Tibial nerve (tissue), 4 donors: ENCODE results near the gene TBC1D22B. TPM values are rescaled to one million over a fixed set of nuclear protein-coding genes. Genes with fewer than 3 reads are reported as not detected.
A peak's percentile ranks its signal among the peaks of the same experiment; 100 is the strongest.

Experiments
- DNase-seq, 2 donors: peaks; one replicate each; pipeline ENCODE4 v3.0.0-alpha.2; 2019; ENCODE audit warnings: low spot score in 2 of 2
- H3K27ac ChIP-seq, 4 donors: fragments of 200-600 bp; sonication (generic) in 3 of 4; one replicate each; pipeline ENCODE4 v1.5.1; 2017 to 2019; ENCODE audit warnings: mild to moderate bottlenecking in 1 of 4
- H3K27me3 ChIP-seq, 2 donors: fragments of 200-600 bp; sonication (generic) in 1 of 2; one replicate each; pipeline versions ENCODE4 v1.5.1 to v1.6.0; 2017 to 2019
- H3K36me3 ChIP-seq, 3 donors: fragments of 200-600 bp; sonication (generic); one replicate each; pipeline ENCODE4 v1.5.1; 2018 to 2019
- H3K4me1 ChIP-seq, 4 donors: fragments of 200-600 bp; sonication (generic) in 3 of 4; one replicate each; pipeline ENCODE4 v1.5.1; 2017 to 2019
- H3K4me3 ChIP-seq, 4 donors: fragments of 200-600 bp; sonication (generic) in 3 of 4; one replicate each; pipeline ENCODE4 v1.5.1; 2017 to 2019; ENCODE audit warnings: mild to moderate bottlenecking in 1 of 4, moderate library complexity in 1 of 4
- H3K9me3 ChIP-seq, 4 donors: fragments of 200-600 bp; sonication (generic) in 3 of 4; one replicate each; pipeline ENCODE4 v1.5.1; 2017 to 2019
- CTCF ChIP-seq, 5 experiments: fragments of 200-600 bp in 3 of 5; fragments of 450-650 bp in 2 of 5; sonication (generic) in 3 of 5; IDR thresholded peaks; one replicate each; pipeline ENCODE4 v1.5.1; 2016 to 2019; ENCODE audit warnings: antibody characterized with exemption in 5 of 5, mild to moderate bottlenecking in 3 of 5, moderate library complexity in 2 of 5
- EP300 ChIP-seq, 2 donors: sonication (generic); formaldehyde crosslinking; IDR thresholded peaks; one replicate each; pipeline ENCODE4 v1.6.1; 2017; ENCODE audit warnings: antibody characterized with exemption in 2 of 2, mild to moderate bottlenecking in 1 of 2
- POLR2A ChIP-seq, 2 donors: fragments of 450-650 bp; IDR thresholded peaks; one replicate each; pipeline ENCODE4 v1.6.1; 2017; ENCODE audit warnings: antibody characterized with exemption in 2 of 2, mild to moderate bottlenecking in 2 of 2, moderate library complexity in 2 of 2
- WGBS, 2 donors: methylation state at CpG; one replicate each; pipeline ENCODE4 v1.1.5; 2018; 5-methylcytosine and 5-hydroxymethylcytosine counted together
- total RNA-seq, 4 donors: library from RNA; depleted of rRNA; stranded (reverse); fragments of >200 nt; gene quantifications; one replicate each; pipeline ENCODE4 v1.1.0, GENCODE V29; 2016

The TBC1D22B gene
- total RNA-seq, 4 donors from 2014 or later, result 5.1 to 9.4 (median 7.7) TPM

GRCh38 chr6:37222125-37222967 lies 35.2 kb upstream of the TBC1D22B start:
- WGBS, 2 donors, result 1 to 2% methylated on average over 25 to 39 of the region's 39 CpGs
- Histone ChIP-seq H3K27ac (peak overlapping the region in 1 of 4 donors; percentile 7), H3K4me3 (peak overlapping the region; percentile 34 to 65 (median 44)), H3K4me1 (peaks cover 0 to 14% (median 4%) of the 10 kb centered on the region in 4 donors), H3K27me3 (peaks cover 0 to 7% of the 10 kb centered on the region in 2 donors), H3K9me3 (no peaks in the 10 kb centered on the region), H3K36me3 (no peaks in the 10 kb centered on the region)
- DNase-seq, result no peak
- TF ChIP-seq POLR2A (IDR thresholded peaks at IDR 0.05), result no peak
- TF ChIP-seq EP300 (IDR thresholded peaks at IDR 0.05), result no peak
- no peak for TF ChIP-seq CTCF (IDR thresholded peaks at IDR 0.05)

GRCh38 chr6:37222992-37223391 lies 34.6 kb upstream of the TBC1D22B start:
- Histone ChIP-seq H3K4me1 (peaks cover 0 to 14% (median 4%) of the 10 kb centered on the region in 4 donors), H3K36me3 (no peaks in the 10 kb centered on the region), H3K27ac (no peak overlapping the region), H3K9me3 (no peaks in the 10 kb centered on the region), H3K4me3 (peak overlapping the region in 3 of 4 donors; percentile 34 to 65 (median 51)), H3K27me3 (peaks cover 0 to 7% of the 10 kb centered on the region in 2 donors)
- DNase-seq, result no peak
- TF ChIP-seq EP300 (IDR thresholded peaks at IDR 0.05) (no peak), POLR2A (IDR thresholded peaks at IDR 0.05) (no peak), CTCF (IDR thresholded peaks at IDR 0.05) (no peak)

GRCh38 chr6:37225350-37226169 lies 32.0 kb upstream of the TBC1D22B start:
- 71 to 73% methylated on average over 5 of the region's 5 CpGs for WGBS, 2 donors
- no peak for DNase-seq
- no peaks in the 10 kb centered on the region for H3K9me3 ChIP-seq
- TF ChIP-seq POLR2A (IDR thresholded peaks at IDR 0.05) (no peak), CTCF (IDR thresholded peaks at IDR 0.05) (no peak), EP300 (IDR thresholded peaks at IDR 0.05) (no peak)
- peaks cover 0 to 7% of the 10 kb centered on the region in 2 donors for H3K27me3 ChIP-seq
- H3K27ac ChIP-seq, result no peak overlapping the region
- no peaks in the 10 kb centered on the region for H3K36me3 ChIP-seq
- peaks cover 0 to 14% (median 4%) of the 10 kb centered on the region in 4 donors for H3K4me1 ChIP-seq
- H3K4me3 ChIP-seq, result no peak overlapping the region

- Histone ChIP-seq H3K36me3 (no peaks in the 10 kb centered on the region), H3K4me1 (no peaks in the 10 kb centered on the region), H3K9me3 (no peaks in the 10 kb centered on the region), H3K4me3 (no peak overlapping the region), H3K27me3 (no peaks in the 10 kb centered on the region), H3K27ac (no peak overlapping the region)
- no peak for TF ChIP-seq POLR2A (IDR thresholded peaks at IDR 0.05)
- TF ChIP-seq CTCF (IDR thresholded peaks at IDR 0.05), result no peak
- no peak for TF ChIP-seq EP300 (IDR thresholded peaks at IDR 0.05)
- 88 to 89% methylated on average over 6 of the region's 6 CpGs for WGBS, 2 donors
- no peak for DNase-seq
Measured at GRCh38 chr6:37230104-37230503, 27.5 kb upstream of the TBC1D22B start.
